Stimulated activated CD8-positive, alpha-beta memory T cell treated with anti-CD3 and anti-CD28 coated beads, Interleukin-4, amount 100 ng/mL, for 1 hour (primary cell): ENCODE data around the gene TFF3.

ENCODE experiments used
- DNase-seq, 2 donors: peaks; one replicate each; pipeline ENCODE4 v3.0.0-alpha.2; 2020; ENCODE audit warnings: low read depth in 2 of 2, low spot score in 1 of 2

The TFF3 gene

GRCh38 chr21:42346866-42347600, 31.8 kb upstream of the TFF3 start:
- DNase-seq, result no peak

DNA sequence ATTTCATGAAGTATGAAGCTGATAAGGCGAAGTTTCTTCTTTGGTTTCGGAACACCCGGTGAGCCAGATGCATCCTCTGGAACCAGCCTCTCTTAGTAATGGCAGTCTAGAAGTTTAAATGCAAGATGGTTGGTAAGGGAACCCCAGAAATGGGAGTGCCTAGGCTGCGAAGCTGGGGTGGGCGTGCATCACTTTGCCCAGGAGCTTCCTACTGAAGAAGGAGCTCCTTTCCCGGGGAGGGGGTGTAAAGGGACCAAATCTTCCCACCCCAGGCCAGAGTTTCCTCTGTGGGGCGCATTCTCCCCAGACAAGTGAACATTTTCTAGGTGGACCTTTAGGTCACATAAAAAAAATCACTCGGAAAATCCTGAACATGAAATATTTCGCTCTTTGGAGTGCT, 31.2 kb upstream of the TFF3 start:
- no peak for DNase-seq

GRCh38 chr21:42344631-42345030, 29.4 kb upstream of the TFF3 start:
- no peak for DNase-seq

DNA sequence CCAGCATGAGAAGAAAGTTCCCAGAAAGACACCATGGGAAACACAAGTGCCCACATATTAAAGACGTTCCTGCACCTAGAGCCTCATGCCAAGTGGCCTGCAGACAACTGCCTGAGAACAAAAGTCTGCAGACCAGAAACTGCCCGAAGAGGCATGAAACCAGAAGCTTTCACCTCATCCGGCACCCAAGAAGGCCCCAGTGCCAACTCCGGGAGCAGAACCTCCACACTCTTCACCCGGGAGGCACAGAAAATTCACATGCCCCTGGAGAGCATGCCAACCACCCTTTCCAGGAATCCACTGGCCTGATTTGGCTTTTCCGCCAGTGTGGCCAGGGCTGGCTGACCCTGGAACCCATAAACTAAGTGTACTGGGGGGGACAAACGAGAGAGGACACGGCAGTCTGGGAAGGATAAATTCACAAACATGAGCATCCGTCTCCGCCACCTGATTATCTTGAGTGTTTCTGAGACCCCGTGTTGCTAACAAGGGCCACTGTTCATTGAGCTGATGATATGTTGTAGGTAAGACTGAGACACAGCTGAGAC, 28.8 kb upstream of the TFF3 start:
- no peak for DNase-seq

GRCh38 chr21:42343556-42343955, 28.3 kb upstream of the TFF3 start:
- DNase-seq, result no peak

DNA sequence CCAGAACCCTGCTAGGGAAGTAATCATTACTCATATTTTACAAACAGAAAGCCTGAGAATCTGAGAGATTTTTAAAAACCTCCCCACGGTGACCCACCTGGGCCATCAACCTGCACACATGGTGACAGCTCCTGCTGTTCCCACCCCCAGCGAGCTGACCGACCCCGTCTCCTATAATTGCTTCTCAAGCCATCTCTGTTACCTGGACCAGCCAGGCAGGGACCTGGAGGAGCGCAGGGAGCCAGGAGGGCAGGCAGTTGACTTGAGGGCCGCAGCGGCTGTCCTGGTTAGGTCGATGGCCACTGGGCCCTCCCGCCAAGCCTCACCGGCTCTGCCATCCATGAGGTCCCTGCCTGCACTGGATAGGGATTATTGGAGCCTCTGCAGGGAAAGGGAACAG, 27.9 kb upstream of the TFF3 start:
- DNase-seq, result no peak

GRCh38 chr21:42341776-42342542, 26.8 kb upstream of the TFF3 start:
- no peak for DNase-seq

GRCh38 chr21:42340187-42341050, 25.2 kb upstream of the TFF3 start:
- no peak for DNase-seq

GRCh38 chr21:42338729-42339715, 23.8 kb upstream of the TFF3 start:
- DNase-seq, result no peak

DNA sequence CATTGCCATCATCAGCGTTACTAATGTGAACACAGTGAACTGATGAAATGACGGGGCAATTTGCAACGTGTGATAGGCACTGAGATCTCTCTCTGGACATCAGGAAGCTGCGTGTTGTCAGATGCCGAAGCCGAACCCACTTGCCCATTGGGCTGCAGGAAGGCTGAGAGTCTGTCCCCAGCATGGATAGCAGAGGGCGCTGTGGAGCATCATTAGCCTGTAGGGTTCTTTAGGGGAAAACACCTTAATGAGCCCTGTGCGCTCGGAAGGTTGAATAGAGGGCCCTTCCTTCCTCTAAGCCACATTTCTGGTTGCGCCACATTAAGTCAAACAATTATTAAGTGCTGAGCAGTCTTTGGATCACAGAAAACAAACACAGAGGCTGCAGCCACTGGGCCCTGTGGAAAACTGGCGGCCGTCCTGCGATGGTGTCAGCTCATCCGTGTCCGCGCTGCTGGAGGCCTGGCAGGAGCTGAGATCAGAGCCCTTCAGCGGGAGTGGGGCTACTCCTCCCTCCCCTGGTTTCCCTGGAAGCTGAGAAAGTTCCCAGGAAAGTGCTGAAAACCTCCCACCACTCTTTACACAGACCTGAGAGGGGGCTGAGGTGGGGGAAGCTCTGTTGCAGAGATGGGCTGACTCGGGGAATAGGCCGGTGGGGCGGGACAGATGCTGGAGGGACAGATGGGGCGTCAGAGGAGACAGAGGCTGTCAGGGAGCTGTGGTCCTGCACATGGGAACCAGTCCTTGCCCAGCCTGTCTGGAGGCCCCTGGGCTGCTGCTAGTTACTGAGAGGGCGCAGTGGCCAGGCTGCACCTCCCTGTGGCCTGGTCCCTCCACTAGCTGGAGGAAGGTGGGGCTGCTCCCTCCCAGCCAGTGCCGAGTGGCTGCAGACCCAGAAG, 22.9 kb upstream of the TFF3 start:
- peak; percentile 58 to 66 for DNase-seq

- no peak for DNase-seq
These were observed 22.1 kb upstream of the TFF3 start for GRCh38 chr21:42337276-42337675.

DNA sequence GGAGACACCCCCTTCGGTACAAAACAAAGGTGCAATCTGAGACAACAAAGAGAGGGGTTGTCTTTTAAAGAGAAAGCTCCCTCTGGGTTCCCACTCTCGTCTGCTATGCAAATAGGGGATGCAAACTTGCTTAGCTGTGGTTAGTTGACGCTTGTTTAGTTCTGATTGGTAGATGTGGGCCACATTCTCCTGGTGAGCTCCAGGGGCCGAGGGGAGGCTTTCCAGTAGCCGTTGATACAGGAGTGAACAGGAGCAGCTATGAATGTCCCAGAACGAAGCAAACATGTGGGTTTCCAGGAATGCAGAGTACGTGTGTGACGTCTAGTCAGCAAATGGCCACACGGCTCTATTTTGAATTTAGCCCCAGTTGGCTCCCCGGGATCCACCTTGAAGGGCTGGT, 20.8 kb upstream of the TFF3 start:
- DNase-seq, result no peak

DNA sequence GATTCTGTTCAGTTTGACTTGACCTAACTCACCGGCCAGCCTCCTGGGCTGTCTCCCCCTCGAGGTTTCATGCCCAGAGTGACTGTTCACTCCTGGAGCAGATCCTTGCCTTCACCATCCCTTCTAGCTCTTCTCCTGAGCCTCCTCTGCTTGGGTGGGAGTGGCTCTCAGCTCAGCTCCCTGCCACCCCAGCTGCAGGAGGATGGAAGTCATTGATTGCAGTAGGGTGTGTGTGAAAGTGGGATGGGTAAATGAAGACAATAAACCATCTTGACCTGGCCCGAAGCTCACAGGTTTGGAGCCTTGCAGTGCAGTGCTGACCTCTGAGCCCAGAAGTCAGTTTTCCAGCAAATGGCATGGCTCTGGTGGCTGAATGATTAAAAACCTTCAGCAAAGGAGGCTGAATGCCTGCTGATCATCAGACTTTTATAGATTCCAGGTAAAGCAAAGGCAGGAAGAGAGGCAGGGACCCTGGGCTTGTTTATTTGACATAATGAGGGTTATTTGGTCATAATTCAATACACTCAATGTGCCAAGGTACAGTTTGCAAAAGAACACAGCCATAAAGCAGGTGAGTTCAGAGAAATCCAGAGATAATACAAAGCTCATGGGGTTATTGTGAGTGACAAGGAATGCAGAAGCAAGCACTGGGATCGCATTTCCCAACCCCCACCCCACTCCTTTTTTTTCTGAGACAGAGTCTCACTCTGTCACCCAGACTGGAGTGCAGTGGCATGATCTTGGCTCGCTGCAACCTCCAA, 17.5 kb upstream of the TFF3 start:
- DNase-seq, result no peak

GRCh38 chr21:42331660-42332059, 16.5 kb upstream of the TFF3 start:
- DNase-seq, result no peak

- DNase-seq, result no peak
These were observed 15.5 kb upstream of the TFF3 start for GRCh38 chr21:42330380-42331371.

GRCh38 chr21:42324896-42325295, 9.7 kb upstream of the TFF3 start:
- no peak for DNase-seq

- no peak for DNase-seq
These were observed 6.6 kb upstream of the TFF3 start for GRCh38 chr21:42321845-42322244.
